Esophagus muscularis mucosa (tissue), 4 donors: Measurements from ENCODE around the gene INO80C. TPM values are rescaled to one million over a fixed set of nuclear protein-coding genes. Genes with fewer than 3 reads are reported as not detected.

ENCODE experiments used
- DNase-seq: peaks from one replicate; pipeline ENCODE4 v3.0.0-alpha.2; 2017; ENCODE audit errors: extremely low spot score
- H3K27ac ChIP-seq, 4 donors: fragments of 200-600 bp; sonication (generic); replicated peaks in 1 of 4; 1 replicate in 3 of 4; 2 replicates in 1 of 4; pipeline ENCODE4 v1.5.1; 2016 to 2019; ENCODE audit warnings: mild to moderate bottlenecking in 1 of 4
- H3K27me3 ChIP-seq, 4 donors: fragments of 200-600 bp; sonication (generic); one replicate each; pipeline versions ENCODE4 v1.5.1 to v1.6.0; 2016 to 2019
- H3K36me3 ChIP-seq, 4 donors: fragments of 200-600 bp; sonication (generic); one replicate each; pipeline ENCODE4 v1.5.1; 2016 to 2019
- H3K4me1 ChIP-seq, 4 donors: fragments of 200-600 bp; sonication (generic); one replicate each; pipeline ENCODE4 v1.5.1; 2016 to 2019
- H3K4me3 ChIP-seq, 4 donors: fragments of 200-600 bp; sonication (generic); 1 replicate in 2 of 4; 2 replicates in 2 of 4; pipeline ENCODE4 v1.5.1; 2016 to 2019; ENCODE audit warnings: mild to moderate bottlenecking in 4 of 4, moderate library complexity in 1 of 4
- H3K9me3 ChIP-seq, 4 donors: fragments of 200-600 bp; sonication (generic); 1 replicate in 3 of 4; 2 replicates in 1 of 4; pipeline ENCODE4 v1.5.1; 2016 to 2019
- CTCF ChIP-seq, 3 experiments: fragments of 200-600 bp in 2 of 3; fragments of 450-650 bp in 1 of 3; sonication (generic) in 2 of 3; IDR thresholded peaks; one replicate each; pipeline ENCODE4 v1.5.1; 2017 to 2019; ENCODE audit warnings: antibody characterized with exemption in 3 of 3, mild to moderate bottlenecking in 2 of 3, moderate library complexity in 1 of 3
- EP300 ChIP-seq: sonication (generic); formaldehyde crosslinking; IDR thresholded peaks from one replicate; pipeline ENCODE4 v1.6.1; 2017; ENCODE audit warnings: antibody characterized with exemption
- POLR2A ChIP-seq: fragments of 450-650 bp; IDR thresholded peaks from one replicate; pipeline ENCODE4 v1.6.1; 2017; ENCODE audit warnings: antibody characterized with exemption, moderate library complexity, mild to moderate bottlenecking, low read depth
- POLR2AphosphoS5 ChIP-seq, 2 donors: sonication (generic); formaldehyde crosslinking; IDR thresholded peaks; one replicate each; pipeline ENCODE4 v1.6.1; 2017; ENCODE audit warnings: antibody characterized with exemption in 2 of 2
- WGBS: methylation state at CpG from one replicate; pipeline ENCODE4 v1.1.5; 2018; 5-methylcytosine and 5-hydroxymethylcytosine counted together
- intact Hi-C: fragments of 100-400 bp; cut with DNase I; formaldehyde crosslinking; loops from one replicate; pipeline ENCODE4 v1.15.1; 2023
- total RNA-seq, 4 donors: library from RNA; depleted of rRNA; stranded (reverse); fragments of >200 nt; gene quantifications; one replicate each; pipeline versions ENCODE4 v1.1.0 to v1.2.1, GENCODE V29; 2016

Gene INO80C
- total RNA-seq, 4 donors from 2014 or later = 4.0 to 19.5 (median 8.8) TPM

GRCh38 chr18:35438480-35439234 lies 59.1 kb downstream of the INO80C start:
- Histone ChIP-seq H3K4me3 (no peak overlapping the region), H3K27ac (no peak overlapping the region), H3K4me1 (peaks cover 0 to 10% (median 6%) of the 10 kb centered on the region in 4 donors), H3K27me3 (no peaks in the 10 kb centered on the region), H3K36me3 (no peaks in the 10 kb centered on the region), H3K9me3 (peaks cover 0 to 10% (median 0%) of the 10 kb centered on the region in 4 donors)
- intact Hi-C loops = no loop called here
- WGBS = 87% methylated on average over 1 of the region's 1 CpG
- no peak for DNase-seq
- no peak for TF ChIP-seq POLR2AphosphoS5 (IDR thresholded peaks at IDR 0.05)

DNA sequence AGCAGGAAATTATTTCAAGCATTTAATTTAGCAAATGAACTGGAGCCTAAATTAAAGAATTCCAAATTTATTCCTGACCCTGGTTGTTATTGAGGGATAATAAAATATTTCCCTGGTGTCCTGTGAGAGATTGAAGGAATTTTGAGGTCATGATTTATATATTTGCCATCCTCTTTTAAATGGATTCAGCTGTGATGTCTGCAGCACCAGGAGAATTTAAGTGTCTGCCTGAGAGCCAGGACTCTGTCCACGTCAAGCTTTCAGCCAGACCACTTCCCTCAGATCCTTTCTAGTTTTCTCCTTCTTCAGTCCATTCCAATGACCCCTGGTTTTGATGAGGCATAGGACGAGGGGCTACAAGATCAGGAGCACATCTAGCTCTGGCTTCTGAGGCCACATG lies 59.9 kb downstream of the INO80C start:
- TF ChIP-seq POLR2AphosphoS5 (IDR thresholded peaks at IDR 0.05) = no peak
- intact Hi-C loops = no loop called here
- no peak overlapping the region for H3K27ac ChIP-seq
- no peaks in the 10 kb centered on the region for H3K36me3 ChIP-seq
- no peak overlapping the region for H3K4me3 ChIP-seq
- peaks cover 0 to 10% (median 0%) of the 10 kb centered on the region in 4 donors for H3K9me3 ChIP-seq
- peaks cover 0 to 10% (median 6%) of the 10 kb centered on the region in 4 donors for H3K4me1 ChIP-seq
- H3K27me3 ChIP-seq = no peaks in the 10 kb centered on the region
- DNase-seq = no peak
- 86% methylated on average over 2 of the region's 2 CpGs for WGBS

DNA sequence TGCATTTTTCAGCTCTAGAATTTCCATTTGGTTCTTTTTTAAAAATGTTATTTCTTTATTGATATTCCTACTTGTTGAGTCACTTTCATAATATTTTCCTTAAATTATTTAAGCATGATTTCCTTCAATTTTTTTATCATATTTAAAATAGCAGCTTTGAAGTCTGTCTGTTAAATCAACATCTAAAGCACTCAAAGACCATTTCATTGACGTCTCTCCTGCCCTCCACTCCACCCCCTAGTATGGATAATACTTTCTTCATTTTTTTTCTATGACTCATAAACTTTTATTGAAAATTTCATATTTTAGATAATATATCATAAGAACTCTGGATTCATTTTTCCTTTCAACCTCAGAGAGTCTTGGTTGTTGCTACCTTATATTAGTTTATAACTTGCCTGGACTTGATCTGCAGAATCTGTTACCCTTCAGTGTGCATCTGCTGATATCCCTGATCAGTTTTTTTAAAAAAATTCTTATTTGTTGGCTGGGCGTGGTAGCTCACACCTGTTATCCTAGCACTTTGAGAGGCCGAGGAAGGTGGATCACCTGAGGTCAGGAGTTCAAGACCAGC lies 61.6 kb downstream of the INO80C start:
- intact Hi-C loops = no loop called here
- 81% methylated on average over 3 of the region's 3 CpGs for WGBS
- H3K27me3 ChIP-seq = no peaks in the 10 kb centered on the region
- no peak overlapping the region for H3K27ac ChIP-seq
- TF ChIP-seq EP300 = no peak
- no peak for TF ChIP-seq POLR2A
- no peak for TF ChIP-seq CTCF (IDR thresholded peaks at IDR 0.05)
- TF ChIP-seq POLR2AphosphoS5 (IDR thresholded peaks at IDR 0.05) = no peak
- DNase-seq = no peak
- H3K36me3 ChIP-seq = no peaks in the 10 kb centered on the region
- H3K4me1 ChIP-seq = no peaks in the 10 kb centered on the region
- H3K4me3 ChIP-seq = no peak overlapping the region
- H3K9me3 ChIP-seq = peaks cover 0 to 10% (median 0%) of the 10 kb centered on the region in 4 donors

- Histone ChIP-seq H3K4me1 (no peaks in the 10 kb centered on the region), H3K27me3 (no peaks in the 10 kb centered on the region), H3K9me3 (peaks cover 0 to 10% (median 0%) of the 10 kb centered on the region in 4 donors), H3K36me3 (no peaks in the 10 kb centered on the region), H3K27ac (no peak overlapping the region), H3K4me3 (no peak overlapping the region)
- no peak for DNase-seq
- intact Hi-C loops = no loop called here
- no peak for TF ChIP-seq EP300
- no peak for TF ChIP-seq POLR2AphosphoS5 (IDR thresholded peaks at IDR 0.05)
- no peak for TF ChIP-seq CTCF (IDR thresholded peaks at IDR 0.05)
- TF ChIP-seq POLR2A = no peak
- 81% methylated on average over 3 of the region's 3 CpGs for WGBS
Measured at GRCh38 chr18:35435401-35435800, 62.4 kb downstream of the INO80C start.

- intact Hi-C loops = no loop called here
- H3K9me3 ChIP-seq = peaks cover 0 to 10% (median 0%) of the 10 kb centered on the region in 4 donors
- no peaks in the 10 kb centered on the region for H3K4me1 ChIP-seq
- H3K36me3 ChIP-seq = no peaks in the 10 kb centered on the region
- H3K4me3 ChIP-seq = no peak overlapping the region
- no peak overlapping the region for H3K27ac ChIP-seq
- DNase-seq = no peak
- TF ChIP-seq POLR2AphosphoS5 (IDR thresholded peaks at IDR 0.05) (no peak), POLR2A (no peak), CTCF (IDR thresholded peaks at IDR 0.05) (no peak), EP300 (no peak)
- WGBS = 48% methylated on average over 1 of the region's 1 CpG
- H3K27me3 ChIP-seq = no peaks in the 10 kb centered on the region
Measured at GRCh38 chr18:35432565-35433001, 65.2 kb downstream of the INO80C start.
